ENCODE measurements around the gene TIMD4. TPM values are rescaled to one million over a fixed set of nuclear protein-coding genes. Genes with fewer than 3 reads are reported as not detected.
"Not testable (repeated sequence)": the region's sequence is repeated elsewhere in the genome, so short reads cannot be mapped to it uniquely, and the experiment has no call there.

Gene TIMD4
- polyA plus RNA-seq (ENCODE audit: insufficient read length): 2.0 TPM

- no peak for DNase-seq
These were observed at the start of gene TIMD4 for GRCh38 chr5:156963125-156963524. Gene TIMD4, minus strand, starts transcription at chr5:156963226. Its CDS starts 28 bp downstream, at chr5:156963198.

- no peak for DNase-seq
These were observed 43.2 kb upstream of the TIMD4 start for GRCh38 chr5:157006262-157006661.

- no peak for DNase-seq
These were observed 42.0 kb upstream of the TIMD4 start for GRCh38 chr5:157004893-157005551.

GRCh38 chr5:156991714-156992113 lies 28.7 kb upstream of the TIMD4 start:
- DNase-seq: no peak

- no peak for DNase-seq
These were observed 21.0 kb upstream of the TIMD4 start for GRCh38 chr5:156984064-156984463.

GRCh38 chr5:156981481-156981880 lies 18.5 kb upstream of the TIMD4 start:
- no peak for DNase-seq

- DNase-seq: no peak
These were observed 11.3 kb upstream of the TIMD4 start for GRCh38 chr5:156974328-156974727.

- DNase-seq: no peak
These were observed 9.0 kb upstream of the TIMD4 start for GRCh38 chr5:156971848-156972525.

- no peak for DNase-seq
These were observed 8.4 kb upstream of the TIMD4 start for GRCh38 chr5:156971415-156971814.

GRCh38 chr5:156967386-156967785 lies 4.4 kb upstream of the TIMD4 start:
- not testable (repeated sequence) for DNase-seq

- no peak for DNase-seq
These were observed 6.7 kb downstream of the TIMD4 start for GRCh38 chr5:156956321-156956720.

- no peak for DNase-seq
These were observed 11.7 kb downstream of the TIMD4 start for GRCh38 chr5:156951359-156951758.

GRCh38 chr5:156950716-156951115 lies 12.3 kb downstream of the TIMD4 start:
- DNase-seq: no peak

GRCh38 chr5:156949424-156949823 lies 13.6 kb downstream of the TIMD4 start:
- DNase-seq: no peak

GRCh38 chr5:156947925-156948324 lies 15.1 kb downstream of the TIMD4 start:
- peak; percentile 21 for DNase-seq

- DNase-seq: no peak
These were observed 21.0 kb downstream of the TIMD4 start for GRCh38 chr5:156942064-156942463.

- DNase-seq: not testable (repeated sequence)
These were observed 22.6 kb downstream of the TIMD4 start for GRCh38 chr5:156940462-156940861.

GRCh38 chr5:156936972-156937371 lies 26.1 kb downstream of the TIMD4 start:
- DNase-seq: no peak

- peak; percentile 32 for DNase-seq
These were observed 28.4 kb downstream of the TIMD4 start for GRCh38 chr5:156934450-156935211.

GRCh38 chr5:156929366-156929948 lies 33.6 kb downstream of the TIMD4 start:
- no peak for DNase-seq

GRCh38 chr5:156927545-156927944 lies 35.5 kb downstream of the TIMD4 start:
- DNase-seq: no peak

GRCh38 chr5:156925767-156926166 lies 37.3 kb downstream of the TIMD4 start:
- not testable (repeated sequence) for DNase-seq

- no peak for DNase-seq
These were observed 40.7 kb downstream of the TIMD4 start for GRCh38 chr5:156922207-156922792.

Measured in hindlimb muscle (tissue), 1 donor.